Stimulated activated CD8-positive, alpha-beta memory T cell treated with anti-CD3 and anti-CD28 coated beads, Interleukin-2, amount 100 ng/mL, for 1 hour (primary cell): ENCODE measurements around the gene OTUD5.

Experiments
- DNase-seq, 2 donors: peaks; one replicate each; pipeline ENCODE4 v3.0.0-alpha.2; 2020; ENCODE audit warnings: low read depth in 2 of 2

Gene OTUD5

DNA sequence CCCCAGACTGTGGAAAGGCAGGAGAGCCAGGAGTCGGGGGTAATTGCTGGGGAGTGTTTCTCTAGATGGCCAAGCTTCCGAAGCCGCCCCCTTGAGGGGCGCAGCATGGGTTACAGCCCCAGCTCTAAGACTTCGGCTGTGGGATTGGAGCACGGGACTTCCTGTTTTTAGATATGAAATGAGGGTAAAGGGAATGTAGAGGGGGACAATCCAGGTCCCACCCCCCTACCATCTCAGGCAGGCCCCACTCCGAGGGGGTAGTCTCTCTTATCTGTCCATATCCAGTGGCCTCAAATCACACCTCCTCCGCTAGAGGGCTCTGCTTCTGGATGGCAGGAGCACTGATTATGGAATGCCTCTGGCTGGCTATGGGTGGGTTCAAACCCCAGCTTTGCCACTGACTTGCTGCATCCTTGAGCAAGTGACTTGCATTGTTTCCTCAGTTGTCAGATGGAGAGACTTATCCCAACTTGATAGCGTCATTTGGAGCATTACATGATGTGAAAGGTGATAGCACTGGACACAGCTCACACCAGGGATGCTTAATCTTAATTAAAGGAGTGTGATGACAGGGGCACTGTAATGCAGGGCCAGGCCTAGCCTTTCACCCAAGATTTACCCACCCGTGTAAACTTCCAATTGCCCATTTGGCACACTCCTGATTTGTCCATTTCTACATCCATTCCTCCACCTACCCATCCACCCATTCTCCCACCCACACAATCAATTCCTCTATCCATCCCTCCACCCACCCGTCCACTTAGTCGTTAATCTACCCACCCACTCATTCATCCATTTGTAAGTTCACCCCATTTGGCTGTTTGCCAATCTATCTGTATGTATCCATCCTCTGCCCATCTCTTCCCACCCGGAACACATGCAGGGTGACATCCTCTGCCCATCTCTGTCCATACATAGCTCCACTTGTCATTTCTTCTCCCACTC is 15.1 kb upstream of the OTUD5 start:
- DNase-seq: no peak

- DNase-seq: no peak
Observed at GRCh38 chrX:48971249-48972219, 14.1 kb upstream of the OTUD5 start, which contains the start of gene KCND1. TSS of gene KCND1 (minus strand) at chrX:48971844. CDS start at chrX:48970271, 1,573 bp downstream.

DNA sequence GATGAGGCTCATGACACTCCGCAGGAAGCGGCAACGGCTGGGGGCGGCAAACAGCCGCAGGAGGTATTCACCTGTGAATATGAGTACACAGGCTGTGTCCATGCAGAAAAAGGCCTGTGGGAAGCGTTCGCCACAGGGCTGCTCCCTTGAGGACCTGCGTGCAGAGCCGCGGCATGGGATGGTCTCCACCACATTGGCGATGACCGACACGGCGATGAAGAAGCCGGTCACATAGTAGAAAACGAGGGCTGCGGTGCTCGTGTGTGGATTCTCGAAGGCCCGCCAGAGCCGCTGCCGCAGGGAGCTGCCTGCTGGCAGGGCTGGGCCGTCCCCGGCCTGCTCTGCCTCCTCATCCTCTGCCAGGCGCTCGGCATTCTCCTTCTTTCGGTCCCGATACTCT is 12.1 kb upstream of the OTUD5 start:
- DNase-seq: no peak

DNA sequence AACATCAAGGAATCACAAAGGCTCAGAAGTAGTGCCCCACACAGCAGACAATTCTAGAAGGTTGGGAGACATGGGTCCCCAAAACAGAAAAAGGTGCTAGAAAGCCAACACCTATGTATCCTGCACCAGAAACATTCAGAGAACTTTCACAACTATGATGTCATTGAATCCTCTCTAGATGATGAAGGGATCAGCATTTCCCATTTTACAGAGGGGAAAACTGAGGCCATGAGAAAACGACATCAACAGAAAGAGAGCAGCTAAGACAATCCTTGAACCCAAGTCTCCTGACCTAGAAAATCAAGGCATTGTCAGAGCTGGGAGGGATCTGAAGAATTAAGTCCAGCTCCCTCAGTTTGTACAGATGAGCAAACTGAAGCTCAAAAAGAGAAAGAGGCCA is 11.0 kb upstream of the OTUD5 start:
- DNase-seq: no peak

DNA sequence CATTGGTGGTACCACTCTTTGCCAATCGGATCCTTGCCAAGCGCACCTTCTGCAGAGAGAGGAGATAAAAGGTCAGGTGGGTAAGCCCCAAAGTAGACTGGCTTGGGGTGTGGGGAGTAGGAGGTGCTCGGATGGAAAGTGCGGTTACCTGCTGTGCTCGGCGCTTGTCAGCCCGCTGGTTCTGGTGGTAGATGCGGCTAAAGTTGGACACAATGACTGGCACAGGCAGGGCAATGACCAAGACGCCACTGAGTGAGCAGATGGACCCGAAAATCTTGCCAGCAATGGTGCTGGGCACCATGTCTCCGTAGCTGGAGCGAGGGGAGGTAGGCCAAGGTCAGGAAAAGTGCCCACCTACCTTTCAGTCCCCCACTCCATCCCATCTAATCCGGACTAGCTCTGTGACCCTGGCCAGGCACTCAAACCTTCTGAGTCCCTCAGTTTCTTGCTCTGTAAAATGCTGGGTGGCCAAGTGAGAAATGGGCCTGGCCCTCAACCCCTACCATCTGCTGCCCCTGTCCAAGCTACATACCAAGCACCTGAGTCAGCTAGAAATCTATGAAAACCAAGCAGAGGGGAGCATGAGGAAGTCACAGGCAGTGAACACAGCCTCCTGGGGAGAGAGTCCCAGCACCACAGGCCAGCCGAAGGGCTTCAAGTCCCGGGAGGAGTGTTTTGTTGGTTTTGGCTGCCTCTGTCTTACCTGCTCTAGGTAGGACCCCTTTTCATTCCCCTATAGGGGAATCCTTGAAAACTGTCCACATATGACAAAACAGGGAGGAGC is 9.6 kb upstream of the OTUD5 start:
- DNase-seq: no peak

DNA sequence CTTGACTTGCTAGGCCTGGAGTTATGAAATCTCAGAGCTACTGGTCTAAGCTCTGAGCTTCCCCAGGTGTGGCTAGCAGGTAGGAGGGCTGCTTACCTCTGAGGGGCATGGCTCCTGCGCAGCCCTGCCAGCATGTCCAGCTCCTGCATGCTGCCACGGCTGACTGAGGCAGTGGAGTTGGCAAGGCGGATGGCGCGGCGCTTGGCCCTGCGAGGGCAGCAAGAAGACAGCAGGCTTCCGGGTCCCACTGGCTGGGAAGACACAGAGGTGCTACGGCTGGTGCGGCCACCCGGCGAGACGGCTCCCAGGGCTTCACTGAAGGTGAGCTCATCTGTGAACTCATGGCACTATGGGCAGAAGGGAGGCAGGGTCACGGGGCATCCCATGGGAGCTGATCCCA is 8.6 kb upstream of the OTUD5 start:
- DNase-seq: no peak

- no peak for DNase-seq
Observed at GRCh38 chrX:48961585-48962091, 4.2 kb upstream of the OTUD5 start.

DNA sequence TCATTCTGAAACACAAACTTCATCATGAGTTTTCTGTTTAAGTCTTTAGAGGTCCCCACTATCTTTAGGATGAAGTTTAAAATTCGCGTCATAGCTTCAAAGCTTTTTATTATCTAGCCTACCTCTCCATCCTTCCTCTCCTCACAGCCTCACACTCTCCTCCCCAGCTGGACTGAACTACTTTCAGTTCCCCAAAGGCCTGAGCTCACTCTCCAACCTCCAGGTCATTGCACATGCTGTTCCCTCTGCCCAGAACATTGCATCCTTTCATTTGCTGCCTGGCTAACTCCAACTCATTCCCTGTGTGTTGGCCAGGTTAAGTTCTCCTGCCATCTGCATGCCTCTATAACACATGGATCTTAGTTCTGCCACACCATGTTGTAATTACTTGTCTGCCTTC is 2.9 kb upstream of the OTUD5 start:
- DNase-seq: no peak

- no peak for DNase-seq
Observed at GRCh38 chrX:48958635-48959094, 1.3 kb upstream of the OTUD5 start.

GRCh38 chrX:48957827-48958634 is 624 bp upstream of the OTUD5 start:
- DNase-seq: peak; percentile 81 to 83

- peak in 1 of 2 donors; percentile 31 for DNase-seq
Observed at GRCh38 chrX:48956728-48957414, 536 bp downstream of the OTUD5 start.

- no peak for DNase-seq
Observed at GRCh38 chrX:48948589-48948988, 8.8 kb downstream of the OTUD5 start.

- peak in 1 of 2 donors; percentile 22 for DNase-seq
Observed at GRCh38 chrX:48945517-48946348, 11.7 kb downstream of the OTUD5 start.

DNA sequence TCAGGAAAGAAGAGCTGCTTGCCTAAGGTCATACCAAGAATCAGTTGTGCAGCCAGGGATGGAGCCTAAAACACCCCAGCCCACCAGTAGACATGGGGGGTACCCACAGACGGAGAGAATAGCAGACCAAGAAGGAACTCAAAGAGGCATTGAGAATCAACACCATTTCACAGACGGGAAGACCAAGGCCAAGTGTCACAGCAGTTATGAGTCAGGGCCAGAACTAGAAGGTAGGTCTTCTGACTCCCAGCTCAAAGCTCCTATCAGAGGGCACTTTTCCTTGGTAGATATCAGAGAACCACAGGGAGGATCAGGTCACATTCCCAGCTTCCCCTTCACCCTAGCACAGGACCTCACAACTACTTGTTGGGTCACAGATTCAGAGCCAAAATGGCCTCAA is 14.5 kb downstream of the OTUD5 start:
- DNase-seq: no peak

- DNase-seq: no peak
Observed at GRCh38 chrX:48940404-48940955, 16.9 kb downstream of the OTUD5 start.

DNA sequence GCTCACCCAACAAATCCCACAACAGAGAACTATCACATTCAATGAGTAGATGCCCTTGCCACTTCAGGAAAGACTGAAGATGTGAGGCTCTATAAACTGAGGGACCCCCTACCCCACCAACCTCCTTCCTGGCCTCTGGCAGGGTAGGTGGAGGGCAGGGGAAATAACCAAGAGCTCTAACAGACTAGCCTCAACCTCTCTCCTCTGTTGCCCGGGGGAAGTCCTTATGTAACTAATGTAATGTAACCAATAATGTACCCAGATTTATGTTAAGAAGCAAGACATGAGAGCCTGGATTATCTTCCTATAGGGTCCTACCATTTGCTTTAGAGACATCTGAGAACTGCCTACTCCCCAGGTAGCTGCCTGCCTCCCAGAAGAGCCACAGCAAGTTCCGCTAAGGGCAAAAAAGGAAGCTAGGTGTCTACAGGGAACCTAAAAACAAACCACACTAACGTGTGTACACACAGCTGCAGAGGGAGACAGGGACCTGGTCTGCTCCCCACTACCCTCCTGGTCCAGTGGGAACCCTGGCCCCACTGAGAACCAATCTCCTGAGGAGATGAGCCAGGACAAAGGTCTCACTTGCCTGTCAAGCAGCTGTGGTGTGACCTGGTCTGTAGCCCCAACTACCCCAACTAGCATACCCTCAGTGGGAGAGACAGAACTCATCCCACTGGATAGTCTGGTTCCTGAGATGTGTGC is 17.7 kb downstream of the OTUD5 start:
- no peak for DNase-seq

DNA sequence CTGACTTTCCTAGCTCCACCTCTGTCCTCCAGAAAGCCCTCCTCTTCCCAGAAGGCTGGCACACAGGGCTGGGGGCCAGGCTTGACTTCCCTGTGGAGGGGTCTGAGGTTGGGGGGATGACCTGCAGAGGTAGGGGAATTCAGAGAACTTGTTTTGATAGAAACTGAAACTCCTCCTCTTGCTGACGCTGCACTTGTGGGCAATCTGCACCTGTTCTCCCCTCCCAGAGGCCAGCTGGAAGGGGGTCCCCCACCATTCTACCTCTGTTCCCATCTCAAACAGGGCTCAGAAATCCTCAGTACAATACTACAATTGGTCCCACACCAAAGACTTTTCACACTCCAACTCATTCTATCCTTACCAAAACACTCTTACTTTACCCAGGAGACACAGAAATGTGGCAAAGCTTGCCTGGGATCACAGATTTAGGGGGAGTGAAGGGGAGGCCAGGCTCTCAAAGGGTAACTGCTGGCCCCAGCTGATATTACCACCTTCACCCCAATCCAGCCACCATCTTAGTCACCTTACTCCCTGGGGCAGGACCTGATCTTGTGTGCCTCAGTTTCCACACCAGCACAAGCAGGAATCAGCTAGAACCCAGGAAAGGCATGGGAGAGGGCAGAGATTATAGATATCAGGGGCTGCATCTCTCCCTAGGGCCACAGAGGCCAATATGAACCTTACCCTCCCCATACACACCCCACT is 18.5 kb downstream of the OTUD5 start:
- DNase-seq: no peak
